WTC11 (cell line): ENCODE data around the gene ERC1. TPM values are rescaled to one million over a fixed set of nuclear protein-coding genes. Genes with fewer than 3 reads are reported as not detected.

Source experiments
- ATAC-seq: fragments of 200-7000 bp; cut with Tn5 transposase; 2 replicates; pipeline ENCODE4 v1.10.0; 2021; ENCODE audit warnings: mild to moderate bottlenecking, moderate library complexity
- CTCF ChIA-PET: fragments of 300-600 bp; sonication (Branson Sonifier 250); formaldehyde crosslinking; loops from one replicate; lab custom pipeline; 2021; ENCODE audit warnings: antibody characterized with exemption; lab: Charles Lee
- POLR2A ChIA-PET: fragments of 350-600 bp; sonication (Branson Sonifier 250); formaldehyde crosslinking; loops from one replicate; lab custom pipeline; 2021; ENCODE audit warnings: antibody characterized with exemption; lab: Charles Lee
- DNase-seq: peaks from one replicate; pipeline ENCODE4 v3.0.0; 2021; ENCODE audit warnings: low spot score
- H3K27ac Mint-ChIP-seq: 2 replicates; pipeline ENCODE4 v1.8.0; 2021; ENCODE audit warnings: mixed read lengths
- H3K27me3 Mint-ChIP-seq: 2 replicates; pipeline ENCODE4 v1.8.0; 2021; ENCODE audit warnings: low read depth, mild to moderate bottlenecking, moderate library complexity, mixed read lengths
- H3K36me3 Mint-ChIP-seq: 2 replicates; pipeline ENCODE4 v1.8.0; 2021; ENCODE audit warnings: mixed read lengths
- H3K4me1 Mint-ChIP-seq: 2 replicates; pipeline ENCODE4 v1.8.0; 2022; ENCODE audit warnings: mixed read lengths
- H3K4me3 Mint-ChIP-seq: 2 replicates; pipeline ENCODE4 v1.8.0; 2021; ENCODE audit warnings: mild to moderate bottlenecking, moderate library complexity, mixed read lengths
- H3K9me3 Mint-ChIP-seq: 2 replicates; pipeline ENCODE4 v1.8.0; 2021; ENCODE audit warnings: mixed read lengths
- AFF4 ChIP-seq: sonication (generic); formaldehyde crosslinking; IDR thresholded peaks from 2 replicates; pipeline ENCODE4 v1.8.1; 2023; ENCODE audit warnings: mild to moderate bottlenecking, missing genetic modification reagents, borderline replicate concordance
- GRHL2 ChIP-seq: fragments of 250-450 bp; sonication (Bioruptor Pico); IDR thresholded peaks from 2 replicates; pipeline ENCODE4 v1.8.0; 2022; ENCODE audit warnings: mild to moderate bottlenecking, moderate library complexity; ENCODE audit not compliant: insufficient replicate concordance, severe bottlenecking
- HMGA2 ChIP-seq: fragments of 250-450 bp; sonication (Bioruptor Pico); IDR thresholded peaks from 2 replicates; pipeline ENCODE4 v1.4.0; 2021; ENCODE audit warnings: mild to moderate bottlenecking, moderate library complexity
- IRF2 ChIP-seq: sonication (generic); formaldehyde crosslinking; IDR thresholded peaks from 2 replicates; pipeline ENCODE4 v1.8.0; 2022; ENCODE audit warnings: low read depth, missing genetic modification reagents, borderline replicate concordance
- MXD4 ChIP-seq: fragments of 250-450 bp; sonication (Bioruptor Pico); IDR thresholded peaks from 2 replicates; pipeline ENCODE4 v1.8.0; 2021; ENCODE audit warnings: mild to moderate bottlenecking, moderate library complexity, borderline replicate concordance
- NR1H2 ChIP-seq: sonication (generic); formaldehyde crosslinking; IDR thresholded peaks from 2 replicates; pipeline ENCODE4 v1.9.0; 2021; ENCODE audit warnings: mild to moderate bottlenecking, moderate library complexity, missing genetic modification reagents
- PRDM15 ChIP-seq: sonication (generic); formaldehyde crosslinking; IDR thresholded peaks from 2 replicates; pipeline ENCODE4 v1.8.0; 2022; ENCODE audit warnings: missing genetic modification reagents
- PREB ChIP-seq: sonication (generic); formaldehyde crosslinking; IDR thresholded peaks from 2 replicates; pipeline ENCODE4 v1.8.1; 2022; ENCODE audit warnings: mild to moderate bottlenecking, missing genetic modification reagents, moderate library complexity, borderline replicate concordance
- PRRX2 ChIP-seq: fragments of 250-450 bp; sonication (Bioruptor Pico); IDR thresholded peaks from 2 replicates; pipeline ENCODE4 v1.8.0; 2021; ENCODE audit warnings: mild to moderate bottlenecking
- RORB ChIP-seq: fragments of 250-450 bp; sonication (Bioruptor Pico); IDR thresholded peaks from 2 replicates; pipeline ENCODE4 v1.9.0; 2021; ENCODE audit warnings: mild to moderate bottlenecking
- SMAD3 ChIP-seq: sonication (generic); formaldehyde crosslinking; IDR thresholded peaks from 2 replicates; pipeline ENCODE4 v1.8.0; 2022; ENCODE audit warnings: missing genetic modification reagents, mild to moderate bottlenecking, borderline replicate concordance
- TEAD4 ChIP-seq: sonication (generic); formaldehyde crosslinking; IDR thresholded peaks from 2 replicates; pipeline ENCODE4 v1.8.0; 2022; ENCODE audit warnings: mild to moderate bottlenecking, missing genetic modification reagents
- ZNF121 ChIP-seq: sonication (generic); formaldehyde crosslinking; IDR thresholded peaks from 2 replicates; pipeline ENCODE4 v1.8.0; 2023; ENCODE audit warnings: missing genetic modification reagents
- ZNF263 ChIP-seq: sonication (generic); formaldehyde crosslinking; IDR thresholded peaks from 2 replicates; pipeline ENCODE4 v1.8.1; 2022; ENCODE audit warnings: low read depth, mild to moderate bottlenecking, moderate library complexity, missing genetic modification reagents
- ZNF512 ChIP-seq: sonication (generic); formaldehyde crosslinking; IDR thresholded peaks from 2 replicates; pipeline ENCODE4 v1.8.1; 2022; ENCODE audit warnings: missing genetic modification reagents, borderline replicate concordance
- total RNA-seq: library from RNA; stranded (reverse); gene quantifications from 3 replicates; pipeline ENCODE4 v1.2.3, GENCODE V29; 2021
- TF ChIP-seq, protein P1 (sequence below): sonication (generic); formaldehyde crosslinking; IDR thresholded peaks from 2 replicates; pipeline ENCODE4 v1.8.1; 2023; ENCODE audit warnings: mild to moderate bottlenecking, missing genetic modification reagents, moderate library complexity
- TF ChIP-seq, protein P2 (sequence below): sonication (generic); formaldehyde crosslinking; IDR thresholded peaks from 2 replicates; pipeline ENCODE4 v1.8.1; 2023; ENCODE audit warnings: mild to moderate bottlenecking, missing genetic modification reagents, moderate library complexity
- TF ChIP-seq, protein P3 (sequence below): fragments of 250-450 bp; sonication (Bioruptor Pico); IDR thresholded peaks from 2 replicates; pipeline ENCODE4 v1.9.0; 2021; ENCODE audit warnings: moderate library complexity, mild to moderate bottlenecking, inconsistent platforms, borderline replicate concordance

The ERC1 gene
- total RNA-seq, 1 experiment from 2014 or later = 47.5 TPM

- TF ChIP-seq PRDM15 (CRISPR knock-in tag) = no peak
Observed at GRCh38 chr12:1324099-1324498, 333.1 kb downstream of the ERC1 start (continued).

GRCh38 chr12:1324910-1325309, 333.9 kb downstream of the ERC1 start:
- ChIA-PET CTCF (no interaction called here), POLR2A (no interaction called here)
- DNase-seq (no peak), ATAC-seq (no peak)
- H3K4me3 Mint-ChIP-seq = no peak overlapping the region
- H3K36me3 Mint-ChIP-seq = no peaks in the 10 kb centered on the region
- no peaks in the 10 kb centered on the region for H3K9me3 Mint-ChIP-seq
- H3K4me1 Mint-ChIP-seq = no peaks in the 10 kb centered on the region
- TF ChIP-seq SMAD3 (CRISPR knock-in tag) = no peak
- TF ChIP-seq, protein P1, sequence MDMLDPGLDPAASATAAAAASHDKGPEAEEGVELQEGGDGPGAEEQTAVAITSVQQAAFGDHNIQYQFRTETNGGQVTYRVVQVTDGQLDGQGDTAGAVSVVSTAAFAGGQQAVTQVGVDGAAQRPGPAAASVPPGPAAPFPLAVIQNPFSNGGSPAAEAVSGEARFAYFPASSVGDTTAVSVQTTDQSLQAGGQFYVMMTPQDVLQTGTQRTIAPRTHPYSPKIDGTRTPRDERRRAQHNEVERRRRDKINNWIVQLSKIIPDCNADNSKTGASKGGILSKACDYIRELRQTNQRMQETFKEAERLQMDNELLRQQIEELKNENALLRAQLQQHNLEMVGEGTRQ (CRISPR knock-in tag) = no peak
- TF ChIP-seq RORB (CRISPR knock-in tag) = no peak
- TF ChIP-seq, protein P2, sequence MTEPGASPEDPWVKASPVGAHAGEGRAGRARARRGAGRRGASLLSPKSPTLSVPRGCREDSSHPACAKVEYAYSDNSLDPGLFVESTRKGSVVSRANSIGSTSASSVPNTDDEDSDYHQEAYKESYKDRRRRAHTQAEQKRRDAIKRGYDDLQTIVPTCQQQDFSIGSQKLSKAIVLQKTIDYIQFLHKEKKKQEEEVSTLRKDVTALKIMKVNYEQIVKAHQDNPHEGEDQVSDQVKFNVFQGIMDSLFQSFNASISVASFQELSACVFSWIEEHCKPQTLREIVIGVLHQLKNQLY (CRISPR knock-in tag) = no peak
- TF ChIP-seq PRRX2 (CRISPR knock-in tag) = no peak
- TF ChIP-seq ZNF121 (CRISPR knock-in tag) = no peak
- TF ChIP-seq AFF4 (CRISPR knock-in tag) = no peak
- TF ChIP-seq TEAD4 (CRISPR knock-in tag) = no peak
- no peak for TF ChIP-seq ZNF512 (CRISPR knock-in tag)
- TF ChIP-seq, protein P3, sequence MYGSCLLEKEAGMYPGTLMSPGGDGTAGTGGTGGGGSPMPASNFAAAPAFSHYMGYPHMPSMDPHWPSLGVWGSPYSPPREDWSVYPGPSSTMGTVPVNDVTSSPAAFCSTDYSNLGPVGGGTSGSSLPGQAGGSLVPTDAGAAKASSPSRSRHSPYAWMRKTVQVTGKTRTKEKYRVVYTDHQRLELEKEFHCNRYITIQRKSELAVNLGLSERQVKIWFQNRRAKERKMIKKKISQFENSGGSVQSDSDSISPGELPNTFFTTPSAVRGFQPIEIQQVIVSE (CRISPR knock-in tag) = no peak
- TF ChIP-seq NR1H2 (CRISPR knock-in tag) = no peak
- H3K27me3 Mint-ChIP-seq = no peaks in the 10 kb centered on the region
- no peak overlapping the region for H3K27ac Mint-ChIP-seq

DNA sequence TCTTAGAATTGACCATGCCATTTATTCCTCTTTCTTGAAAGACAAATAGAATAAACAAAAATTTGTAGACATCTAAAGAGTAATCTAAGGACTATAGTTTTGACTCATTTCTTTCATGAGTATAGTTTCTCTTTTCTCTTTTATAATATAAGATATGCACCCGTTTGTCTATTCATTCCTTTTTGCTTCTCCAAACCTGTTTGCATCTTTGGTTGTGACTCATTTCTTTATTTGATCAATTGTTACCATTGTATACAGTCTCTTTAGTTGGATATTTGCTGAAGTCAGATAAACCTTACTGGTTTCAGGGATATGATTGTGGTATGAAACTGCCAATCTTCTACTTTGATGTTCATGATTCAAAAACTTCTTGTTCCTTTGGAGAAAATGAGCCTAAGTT, 334.6 kb downstream of the ERC1 start:
- ChIA-PET CTCF (no interaction called here), POLR2A (no interaction called here)
- no peaks in the 10 kb centered on the region for H3K9me3 Mint-ChIP-seq
- no peaks in the 10 kb centered on the region for H3K4me1 Mint-ChIP-seq
- H3K36me3 Mint-ChIP-seq = no peaks in the 10 kb centered on the region
- TF ChIP-seq HMGA2 (CRISPR knock-in tag) (no peak), IRF2 (CRISPR knock-in tag) (no peak), PREB (no peak), MXD4 (CRISPR knock-in tag) (no peak), GRHL2 (CRISPR knock-in tag) (no peak), ZNF263 (CRISPR knock-in tag) (no peak)
- no peaks in the 10 kb centered on the region for H3K27me3 Mint-ChIP-seq
- no peak overlapping the region for H3K4me3 Mint-ChIP-seq
- ATAC-seq (no peak), DNase-seq (no peak)
- H3K27ac Mint-ChIP-seq = no peak overlapping the region
